Cardiac fibroblast (primary cell): ENCODE results near the gene RSU1.

Source experiments
- DNase-seq, 2 donors: peaks; one replicate each; pipeline versions ENCODE4 v3.0.0 to v3.0.0-alpha.2; 2010; ENCODE audit warnings: low read depth in 2 of 2
- H3K4me3 ChIP-seq, 2 donors: replicated peaks in 1 of 2; 1 replicate in 1 of 2; 2 replicates in 1 of 2; pipeline ENCODE4 v1.5.1; 2011; ENCODE audit warnings: low read depth in 2 of 2, low read length in 2 of 2, mild to moderate bottlenecking in 2 of 2, moderate library complexity in 1 of 2
- TF ChIP-seq, protein P1 (sequence below): IDR thresholded peaks from one replicate; pipeline ENCODE4 v1.5.1; 2011; ENCODE audit warnings: low read depth, mild to moderate bottlenecking, low read length, inconsistent platforms

Gene RSU1

DNA sequence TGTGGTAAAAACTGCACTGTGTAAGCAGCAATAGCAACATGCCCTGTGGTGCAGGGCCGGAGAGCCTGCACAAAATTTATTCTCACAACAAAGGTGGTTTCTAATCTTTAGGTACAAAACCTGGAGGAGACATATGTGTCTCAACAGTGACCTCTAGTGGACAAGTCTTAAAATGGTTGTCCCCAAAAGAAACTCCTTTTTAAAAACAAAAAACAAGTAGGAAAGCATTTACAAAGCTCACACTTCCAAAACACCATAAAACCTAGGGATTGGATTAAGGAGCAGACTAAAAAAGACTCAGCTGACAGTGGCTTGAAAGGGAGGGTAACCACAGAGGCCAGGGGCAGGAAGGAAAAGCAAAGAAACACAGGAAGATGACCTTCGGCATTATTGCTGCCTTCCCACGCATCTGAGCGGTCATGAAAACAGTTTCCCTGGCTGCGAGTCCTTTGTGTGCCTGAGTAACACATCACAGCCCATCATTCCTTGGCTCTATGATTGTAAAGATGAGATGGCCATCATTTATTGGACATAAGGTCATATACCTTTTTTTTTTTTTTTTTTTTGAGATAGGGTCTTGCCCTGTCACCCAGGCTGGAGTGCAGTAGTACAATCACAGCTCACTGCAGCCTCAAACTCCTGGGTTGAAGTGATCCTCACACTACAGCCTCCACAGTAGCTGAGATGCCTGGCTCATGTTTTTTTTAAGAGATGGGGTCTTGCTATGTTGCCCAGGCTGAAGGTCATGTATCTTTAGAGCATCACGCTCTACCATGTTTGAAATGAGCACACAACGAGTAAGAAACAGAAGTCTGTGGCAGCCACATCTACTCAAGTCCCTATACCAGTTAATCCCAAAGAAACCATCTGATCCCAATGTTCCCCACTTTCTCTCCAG is 39.5 kb downstream of the RSU1 start:
- peak overlapping the region in 1 of 2 donors; percentile 32 for H3K4me3 ChIP-seq

DNA sequence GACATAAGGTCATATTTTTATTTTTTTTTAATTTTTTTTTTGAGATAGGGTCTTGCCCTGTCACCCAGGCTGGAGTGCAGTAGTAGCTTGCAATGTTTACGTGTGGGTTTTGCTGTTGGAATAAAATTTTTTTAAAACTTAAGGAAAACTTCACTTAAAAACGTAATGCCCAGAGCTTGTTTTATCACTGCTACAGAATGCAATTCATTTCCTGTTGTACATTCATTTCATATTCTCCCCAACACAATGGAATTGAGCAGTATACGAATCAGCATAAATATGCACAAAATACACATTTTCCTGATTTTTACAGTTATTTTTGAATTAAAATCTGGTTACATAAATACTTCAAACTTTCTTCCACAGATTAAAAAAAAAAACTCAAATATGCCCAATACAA is 40.3 kb downstream of the RSU1 start:
- TF ChIP-seq, protein P1, sequence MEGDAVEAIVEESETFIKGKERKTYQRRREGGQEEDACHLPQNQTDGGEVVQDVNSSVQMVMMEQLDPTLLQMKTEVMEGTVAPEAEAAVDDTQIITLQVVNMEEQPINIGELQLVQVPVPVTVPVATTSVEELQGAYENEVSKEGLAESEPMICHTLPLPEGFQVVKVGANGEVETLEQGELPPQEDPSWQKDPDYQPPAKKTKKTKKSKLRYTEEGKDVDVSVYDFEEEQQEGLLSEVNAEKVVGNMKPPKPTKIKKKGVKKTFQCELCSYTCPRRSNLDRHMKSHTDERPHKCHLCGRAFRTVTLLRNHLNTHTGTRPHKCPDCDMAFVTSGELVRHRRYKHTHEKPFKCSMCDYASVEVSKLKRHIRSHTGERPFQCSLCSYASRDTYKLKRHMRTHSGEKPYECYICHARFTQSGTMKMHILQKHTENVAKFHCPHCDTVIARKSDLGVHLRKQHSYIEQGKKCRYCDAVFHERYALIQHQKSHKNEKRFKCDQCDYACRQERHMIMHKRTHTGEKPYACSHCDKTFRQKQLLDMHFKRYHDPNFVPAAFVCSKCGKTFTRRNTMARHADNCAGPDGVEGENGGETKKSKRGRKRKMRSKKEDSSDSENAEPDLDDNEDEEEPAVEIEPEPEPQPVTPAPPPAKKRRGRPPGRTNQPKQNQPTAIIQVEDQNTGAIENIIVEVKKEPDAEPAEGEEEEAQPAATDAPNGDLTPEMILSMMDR, result no peak
- no peak overlapping the region for H3K4me3 ChIP-seq
- DNase-seq, result peak; percentile 56

More for the DNA sequence above, 39.5 kb downstream of the RSU1 start:
- TF ChIP-seq, protein P1, result peak; percentile 52
- peak; percentile 77 to 78 for DNase-seq

DNA sequence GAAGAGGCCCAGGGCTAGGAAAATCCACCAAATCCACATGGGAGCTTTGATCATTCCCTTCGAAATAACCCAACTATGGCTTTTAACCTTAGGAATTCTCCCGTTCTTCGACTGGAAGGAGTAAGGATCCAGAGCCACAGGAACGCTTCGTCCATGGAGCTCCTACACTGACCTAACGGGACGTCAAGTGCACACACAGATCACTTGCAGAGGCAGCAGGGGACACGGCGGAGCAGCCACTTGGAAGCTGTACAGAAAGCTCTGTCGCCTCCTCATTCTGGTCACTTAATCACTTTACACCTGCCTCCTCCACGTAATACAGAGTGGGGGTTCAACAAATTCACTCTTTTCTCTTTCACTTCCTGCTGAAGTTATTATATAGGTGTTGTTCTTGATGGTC is 43.9 kb downstream of the RSU1 start:
- TF ChIP-seq, protein P1, result no peak
- H3K4me3 ChIP-seq, result no peak overlapping the region
- DNase-seq, result no peak

DNA sequence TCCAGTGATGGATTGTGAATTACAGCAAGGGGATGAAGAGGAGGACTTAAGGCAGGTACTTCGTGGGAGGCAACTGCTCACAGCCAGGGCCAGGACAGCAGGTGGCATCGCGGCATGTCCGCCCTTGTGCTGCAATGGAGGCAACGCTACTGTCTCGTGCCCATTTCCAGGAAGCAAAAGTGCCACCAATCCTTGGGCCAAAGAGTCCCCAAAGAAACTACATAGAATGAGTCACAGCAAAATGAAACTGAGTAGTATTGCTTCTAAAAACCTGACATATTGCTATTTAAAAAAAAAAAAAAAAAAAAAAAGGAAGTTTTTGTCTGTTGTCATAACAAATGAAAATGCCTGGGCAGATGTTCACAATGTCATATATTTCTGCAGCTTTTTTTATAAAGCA is 46.6 kb downstream of the RSU1 start:
- no peak for DNase-seq
- TF ChIP-seq, protein P1, result no peak
- H3K4me3 ChIP-seq, result no peak overlapping the region

DNA sequence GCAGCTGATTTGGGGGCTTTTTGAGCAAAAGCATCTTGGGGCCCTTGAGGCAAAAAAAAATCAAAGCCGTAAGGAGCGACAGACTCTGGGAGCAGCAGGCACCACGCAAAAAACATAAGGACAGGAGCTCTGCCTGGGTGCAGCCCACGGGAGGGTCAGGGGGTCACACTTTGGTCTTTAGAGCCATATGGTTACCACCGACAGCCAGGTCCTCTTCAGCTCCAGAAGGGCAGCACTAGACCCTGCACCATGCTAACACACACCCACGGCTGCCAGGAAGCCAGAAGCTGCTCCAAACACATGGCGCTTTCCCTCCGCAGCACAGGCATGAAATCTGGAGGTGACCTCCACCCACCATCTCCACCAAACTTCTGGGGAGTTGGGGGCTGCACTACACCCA is 47.1 kb downstream of the RSU1 start:
- DNase-seq, result no peak
- no peak overlapping the region for H3K4me3 ChIP-seq
- TF ChIP-seq, protein P1, result no peak

DNA sequence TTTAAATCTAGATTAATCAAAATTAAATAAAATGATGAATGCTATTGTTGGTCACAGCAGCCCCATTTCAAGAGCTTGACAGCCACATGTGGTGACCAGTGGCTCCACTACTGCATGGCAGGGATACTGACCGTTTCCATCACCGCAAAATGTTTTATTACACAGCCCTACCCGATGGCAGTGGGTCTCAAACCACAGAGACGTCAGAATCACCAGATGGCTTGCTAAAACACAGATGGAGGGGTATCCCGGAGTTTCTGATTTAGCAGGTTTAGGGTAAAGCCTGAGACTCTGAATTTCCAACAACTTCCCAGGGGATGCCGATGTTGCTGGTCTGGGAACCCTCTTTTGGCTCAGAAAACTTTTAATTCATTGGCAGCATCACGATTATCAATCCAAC is 47.9 kb downstream of the RSU1 start:
- no peak overlapping the region for H3K4me3 ChIP-seq
- no peak for DNase-seq
- TF ChIP-seq, protein P1, result no peak
